Neural cell (in vitro differentiated cells): ENCODE results near the gene ACTN4.

Experiments
- EP300 ChIP-seq: fragments of 450-650 bp; conservative IDR thresholded peaks from 2 replicates; pipeline ENCODE4 v1.6.1; 2014; ENCODE audit warnings: antibody characterized with exemption, mild to moderate bottlenecking, moderate library complexity; ENCODE audit not compliant: poor library complexity, severe bottlenecking
- EZH2 ChIP-seq: fragments of 200-600, 300-800 bp; shearing (Covaris generic), sonication (generic); IDR thresholded peaks from 2 replicates; pipeline ENCODE4 v1.6.1; 2014; ENCODE audit warnings: antibody characterized with exemption, low read length, borderline replicate concordance, mild to moderate bottlenecking; ENCODE audit not compliant: insufficient read depth, poor library complexity, severe bottlenecking
- MXI1 ChIP-seq: fragments of 450-650 bp; conservative IDR thresholded peaks from 2 replicates; pipeline ENCODE4 v1.6.1; 2014; ENCODE audit warnings: antibody characterized with exemption, mild to moderate bottlenecking; ENCODE audit not compliant: poor library complexity, severe bottlenecking
- POLR2AphosphoS5 ChIP-seq: IDR thresholded peaks from 2 replicates; pipeline ENCODE4 v1.6.1; 2012
- RAD21 ChIP-seq: fragments of 450-650 bp; conservative IDR thresholded peaks from 2 replicates; pipeline ENCODE4 v1.6.1; 2014; ENCODE audit warnings: antibody characterized with exemption, mild to moderate bottlenecking, moderate library complexity
- SMC3 ChIP-seq: fragments of 450-650 bp; conservative IDR thresholded peaks from 2 replicates; pipeline ENCODE4 v1.6.1; 2014; ENCODE audit warnings: antibody characterized with exemption, mild to moderate bottlenecking, moderate library complexity; ENCODE audit not compliant: poor library complexity
- TAF1 ChIP-seq: IDR thresholded peaks from 2 replicates; pipeline ENCODE4 v1.6.1; 2012; ENCODE audit warnings: low read depth
- TF ChIP-seq, protein P1 (sequence below): fragments of 450-650 bp; IDR thresholded peaks from 2 replicates; pipeline ENCODE4 v1.5.1; 2014; ENCODE audit warnings: antibody characterized with exemption, mild to moderate bottlenecking, moderate library complexity; ENCODE audit not compliant: poor library complexity, severe bottlenecking

DNA sequence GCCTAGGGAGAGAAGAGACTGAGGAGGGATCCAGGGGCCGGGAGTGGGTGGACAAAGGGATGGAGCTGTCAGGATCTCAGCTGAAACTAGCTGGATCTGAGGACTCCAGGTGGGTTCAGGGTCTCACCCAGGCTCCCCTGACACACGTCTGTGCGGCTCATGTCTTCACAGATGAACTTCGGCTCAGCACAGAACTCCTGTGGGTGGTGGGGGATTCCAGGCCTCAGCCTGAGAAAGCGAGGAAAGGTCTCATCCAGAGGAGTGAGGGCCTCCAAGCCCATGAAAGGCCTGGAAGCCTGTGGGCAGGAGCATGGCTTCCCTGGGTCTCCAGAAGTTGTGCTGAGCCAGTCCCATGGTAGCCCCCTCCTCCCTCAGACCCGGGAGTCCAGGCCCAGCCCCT is 95.5 kb downstream of the ACTN4 start:
- no peak for TF ChIP-seq POLR2AphosphoS5
- no peak for TF ChIP-seq EZH2
- TF ChIP-seq EP300: no peak
- TF ChIP-seq RAD21: no peak
- TF ChIP-seq, protein P1, sequence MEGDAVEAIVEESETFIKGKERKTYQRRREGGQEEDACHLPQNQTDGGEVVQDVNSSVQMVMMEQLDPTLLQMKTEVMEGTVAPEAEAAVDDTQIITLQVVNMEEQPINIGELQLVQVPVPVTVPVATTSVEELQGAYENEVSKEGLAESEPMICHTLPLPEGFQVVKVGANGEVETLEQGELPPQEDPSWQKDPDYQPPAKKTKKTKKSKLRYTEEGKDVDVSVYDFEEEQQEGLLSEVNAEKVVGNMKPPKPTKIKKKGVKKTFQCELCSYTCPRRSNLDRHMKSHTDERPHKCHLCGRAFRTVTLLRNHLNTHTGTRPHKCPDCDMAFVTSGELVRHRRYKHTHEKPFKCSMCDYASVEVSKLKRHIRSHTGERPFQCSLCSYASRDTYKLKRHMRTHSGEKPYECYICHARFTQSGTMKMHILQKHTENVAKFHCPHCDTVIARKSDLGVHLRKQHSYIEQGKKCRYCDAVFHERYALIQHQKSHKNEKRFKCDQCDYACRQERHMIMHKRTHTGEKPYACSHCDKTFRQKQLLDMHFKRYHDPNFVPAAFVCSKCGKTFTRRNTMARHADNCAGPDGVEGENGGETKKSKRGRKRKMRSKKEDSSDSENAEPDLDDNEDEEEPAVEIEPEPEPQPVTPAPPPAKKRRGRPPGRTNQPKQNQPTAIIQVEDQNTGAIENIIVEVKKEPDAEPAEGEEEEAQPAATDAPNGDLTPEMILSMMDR: no peak
- no peak for TF ChIP-seq TAF1
- TF ChIP-seq SMC3: no peak
- no peak for TF ChIP-seq MXI1
